GM12878 (cell line): ENCODE data around the gene SPCS2. TPM values are rescaled to one million over a fixed set of nuclear protein-coding genes. Genes with fewer than 3 reads are reported as not detected.
"Not testable (repeated sequence)": the region's sequence is repeated elsewhere in the genome, so short reads cannot be mapped to it uniquely, and the experiment has no call there.

Experiments used
- ATAC-seq: fragments of 200-7000 bp; cut with Tn5 transposase; 3 replicates; pipeline ENCODE4 v1.9.1; 2020; ENCODE audit warnings: mild to moderate bottlenecking, moderate library complexity
- BruUV-seq: library from RNA; stranded (reverse); fragments of 400-500 nt; replicated peaks from 2 replicates; lab custom pipeline; 2021; lab: Mats Ljungman, UMichigan
- CTCF ChIA-PET: fragments of 300-600 bp; sonication (Branson Sonifier 250); formaldehyde crosslinking; extraction: SDS; loops from one replicate; lab custom pipeline; 2021; ENCODE audit warnings: inconsistent platforms; lab: Yijun Ruan, JAX
- POLR2A ChIA-PET: fragments of 350-600 bp; formaldehyde crosslinking; extraction: SDS; loops from one replicate; lab custom pipeline; 2021; ENCODE audit warnings: inconsistent platforms; lab: Charles Lee
- RAD21 ChIA-PET: fragments of 300-600 bp; sonication (Branson Sonifier 250); formaldehyde crosslinking; loops from one replicate; lab custom pipeline; 2023; ENCODE audit warnings: antibody characterized with exemption; ENCODE audit not compliant: unreplicated experiment; lab: Charles Lee
- SMC1A ChIA-PET: fragments of 300-600 bp; sonication (Branson Sonifier 250); formaldehyde crosslinking; loops from one replicate; lab custom pipeline; 2023; ENCODE audit not compliant: unreplicated experiment, uncharacterized antibody; lab: Charles Lee
- DNase-seq: peaks from one replicate; pipeline ENCODE4 v3.0.0-alpha.2; 2011; ENCODE audit warnings: low read depth, low spot score
- FAIRE-seq: peaks from 3 replicates; lab custom pipeline; 2011; peaks lifted over from hg19 to GRCh38; lab: Jason Lieb, UNC
- H2AFZ ChIP-seq: 2 replicates; pipeline ENCODE4 v1.6.0; 2011; ENCODE audit warnings: low read depth, low read length, control low read depth; ENCODE audit not compliant: control insufficient read depth
- H3K27ac ChIP-seq: 2 replicates; pipeline ENCODE4 v1.5.1; 2011; ENCODE audit warnings: control low read depth; ENCODE audit not compliant: control insufficient read depth, insufficient read depth
- H3K27me3 ChIP-seq, 2 experiments: replicated peaks in 1 of 2; 2 replicates each; pipeline versions ENCODE4 v1.6.0 to v1.6.1; 2011; ENCODE audit warnings: low read length in 1 of 2; ENCODE audit not compliant: control insufficient read depth in 2 of 2, insufficient read depth in 2 of 2
- H3K36me3 ChIP-seq, 2 experiments: 2 replicates each; pipeline ENCODE4 v1.5.1; 2011; ENCODE audit warnings: low read length in 1 of 2; ENCODE audit not compliant: control insufficient read depth in 2 of 2, insufficient read depth in 2 of 2
- H3K4me1 ChIP-seq: 2 replicates; pipeline ENCODE4 v1.6.1; 2011; ENCODE audit warnings: mild to moderate bottlenecking, low read length, moderate library complexity, mixed read lengths; ENCODE audit not compliant: control insufficient read depth, insufficient read depth
- H3K4me2 ChIP-seq: 2 replicates; pipeline ENCODE4 v1.6.0; 2011; ENCODE audit warnings: control low read depth; ENCODE audit not compliant: control insufficient read depth, insufficient read depth
- H3K4me3 ChIP-seq: fragments of 200-600 bp; sonication (generic); 2 replicates; pipeline ENCODE4 v1.5.1; 2016
- H3K79me2 ChIP-seq: 2 replicates; pipeline ENCODE4 v1.6.0; 2011; ENCODE audit warnings: low read length; ENCODE audit not compliant: control insufficient read depth, insufficient read depth
- H3K9ac ChIP-seq: 2 replicates; pipeline ENCODE4 v1.8.0; 2011; ENCODE audit warnings: low read length, control low read depth, mixed read lengths; ENCODE audit not compliant: control insufficient read depth, insufficient read depth
- H3K9me3 ChIP-seq: replicated peaks from 3 replicates; pipeline ENCODE4 v1.5.1; 2011; ENCODE audit warnings: mild to moderate bottlenecking, low read length; ENCODE audit not compliant: control insufficient read depth, insufficient read depth
- H4K20me1 ChIP-seq: 2 replicates; pipeline ENCODE4 v1.6.0; 2011; ENCODE audit not compliant: control insufficient read depth, insufficient read depth
- HCFC1 ChIP-seq: fragments of 150-350 bp; IDR thresholded peaks from 2 replicates; pipeline ENCODE4 v1.6.1; 2014; ENCODE audit warnings: low read length
- IKZF2 ChIP-seq, 2 experiments: fragments of 450-650 bp; IDR thresholded peaks; 2 replicates each; pipeline ENCODE4 v1.6.1; 2017; ENCODE audit warnings: mild to moderate bottlenecking in 2 of 2, moderate library complexity in 2 of 2
- MTA2 ChIP-seq: fragments of 450-650 bp; IDR thresholded peaks from 2 replicates; pipeline ENCODE4 v1.6.1; 2016; ENCODE audit warnings: low read depth, mild to moderate bottlenecking, moderate library complexity
- MTA3 ChIP-seq: IDR thresholded peaks from 2 replicates; pipeline ENCODE4 v1.6.1; 2012; ENCODE audit warnings: low read length, inconsistent platforms, borderline replicate concordance
- NR2C1 ChIP-seq: fragments of 450-650 bp; IDR thresholded peaks from 2 replicates; pipeline ENCODE4 v1.6.1; 2017; ENCODE audit warnings: antibody characterized with exemption, mild to moderate bottlenecking, moderate library complexity
- RB1 ChIP-seq: fragments of 450-650 bp; formaldehyde crosslinking; IDR thresholded peaks from 2 replicates; pipeline ENCODE4 v1.6.1; 2017; ENCODE audit warnings: mild to moderate bottlenecking, borderline replicate concordance
- TCF3 ChIP-seq: IDR thresholded peaks from 2 replicates; pipeline ENCODE4 v1.6.1; 2012; ENCODE audit warnings: low read depth, mild to moderate bottlenecking, low read length, borderline replicate concordance; ENCODE audit not compliant: insufficient read depth
- WGBS: methylation state at CpG from one replicate; pipeline ENCODE4 v1.1.6; 2016; ENCODE audit warnings: low lambda C conversion rate; ENCODE audit not compliant: insufficient replicate concordance, insufficient coverage; ENCODE audit errors: missing lambda C conversion rate; 5-methylcytosine and 5-hydroxymethylcytosine counted together
- in situ Hi-C: fragments of 300-500 bp; cut with MboI; formaldehyde crosslinking; loops from 9 replicates; pipeline ENCODE4 v1.14.3; 2018; ENCODE audit warnings: mixed read lengths
- intact Hi-C: fragments of 100-400 bp; cut with micrococcal nuclease; formaldehyde crosslinking; loops from one replicate; pipeline ENCODE4 v1.14.2; 2022; ENCODE audit not compliant: unreplicated experiment
- polyA plus RNA-seq, 11 experiments: library from polyadenylated mRNA; depleted of rRNA in 4 of 11; unstranded in 6 of 11; stranded (reverse) in 5 of 11; fragments of >200 nt; fragmentation: Nextera tagmentation in 4 of 11; fragmentation: Illumina TruSeq in 1 of 11; extraction: Ambion mirVana in 4 of 11; extraction: Trizol in 1 of 11; gene quantifications; 1 replicate in 1 of 11; 2 replicates in 10 of 11; pipeline versions ENCODE4 v1.2.1 to v1.2.3, GENCODE V29; 2011 to 2016; ENCODE audit warnings: inconsistent platforms in 2 of 11, missing spikeins in 2 of 11, low read depth in 1 of 11
- total RNA-seq, 4 experiments: library from RNA; depleted of rRNA in 3 of 4; stranded (reverse); fragments of >200 nt in 3 of 4; fragmentation: Illumina TruSeq in 1 of 4; extraction: Trizol in 1 of 4; gene quantifications; 2 replicates each; pipeline versions ENCODE4 v1.2.1 to v1.2.3, GENCODE V29; 2013 to 2021
- TF ChIP-seq, protein P1 (sequence below): fragments of 450-650 bp; conservative IDR thresholded peaks from 2 replicates; pipeline ENCODE4 v1.6.1; 2017; ENCODE audit warnings: mild to moderate bottlenecking, moderate library complexity

The SPCS2 gene
- total and polyA plus RNA-seq, 10 of the 15 experiments (the other 5 are each of a cell fraction or from before 2014, with no cell fraction given) = 40.7 to 661 (median 192) TPM

DNA sequence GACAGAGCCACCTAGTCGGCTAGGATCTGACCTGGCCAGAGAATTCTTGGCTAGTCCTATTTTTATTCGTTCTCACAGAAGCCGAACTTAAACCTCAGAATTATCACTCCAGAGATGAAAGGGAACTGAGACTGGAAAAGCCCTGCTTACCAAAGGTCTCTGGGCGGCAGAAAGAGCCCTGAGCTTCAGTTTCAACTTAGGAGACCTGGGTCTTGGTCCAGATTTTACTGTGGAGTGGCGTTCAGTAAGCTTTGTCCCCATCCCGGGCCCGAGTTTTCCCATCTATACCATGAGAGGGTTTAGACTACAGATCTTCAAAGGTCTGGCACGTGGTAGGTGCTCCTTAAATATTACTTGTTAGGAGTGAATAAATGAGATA lies 40.2 kb downstream of the SPCS2 start:
- WGBS = 1% methylated on average over 8 of the region's 8 CpGs
- Histone ChIP-seq H3K4me1 (peaks cover 13% of the 10 kb centered on the region), H3K27me3 (no peaks in the 10 kb centered on the region), H3K9ac (peak overlapping the region; percentile 64), H3K27ac (peak overlapping the region; percentile 40), H3K4me3 (peak overlapping the region; percentile 100), H3K36me3 (peaks cover 0 to 4% of the 10 kb centered on the region in 2 experiments; a peak in 2 of 4 replicates), H4K20me1 (no peaks in the 10 kb centered on the region), H3K9me3 (no peaks in the 10 kb centered on the region), H3K79me2 (peaks cover 36% of the 10 kb centered on the region), H3K4me2 (peak overlapping the region; percentile 72), H2AFZ (peak overlapping the region; percentile 12)
- BruUV-seq = TSS peak; percentile 49
- ATAC-seq (peak; percentile 10), FAIRE-seq (no peak), DNase-seq (no peak)
- in situ Hi-C loops = no loop called here
- ChIA-PET SMC1A (interaction anchor here (0.7 to 2.3 kb wide), 13 partner anchors 8 to 216 kb away, joined by 3 to 6 read pairs (median 4); no protein-coding TSS in a partner anchor), RAD21 (interaction anchor here (0.9 to 1.8 kb wide), 8 partner anchors 13 to 216 kb away, joined by 3 to 10 read pairs (median 3); partner anchors contain the start of genes SPCS2 and XRRA1), POLR2A (interaction anchor here (0.7 to 1.6 kb wide), 7 partner anchors 8 to 818 kb away, joined by 3 to 5 read pairs (median 3); no protein-coding TSS in a partner anchor), CTCF (interaction anchor here (0.6 to 1.5 kb wide), 7 partner anchors 10 to 253 kb away, joined by 3 to 7 read pairs (median 4); no protein-coding TSS in a partner anchor)
- intact Hi-C loops = loop anchor here (2.0 kb wide), 1 partner anchor 40 kb away; the partner anchor contains the start of genes SPCS2 and XRRA1
- TF ChIP-seq MTA3 (0 out of 2 replicates have a peak, but pooled peaks have one; percentile 63), RB1 (0 out of 2 replicates have a peak, but pooled peaks have one; percentile 15), IKZF2 (IDR thresholded peaks at IDR 0.05) (0 out of 4 replicates have a peak, but pooled peaks of 1 of the 2 experiments have one; percentile 8), HCFC1 (no peak), NR2C1 (no peak), TCF3 (no peak), MTA2 (0 out of 2 replicates have a peak, but pooled peaks have one; percentile 4)
- TF ChIP-seq, protein P1, sequence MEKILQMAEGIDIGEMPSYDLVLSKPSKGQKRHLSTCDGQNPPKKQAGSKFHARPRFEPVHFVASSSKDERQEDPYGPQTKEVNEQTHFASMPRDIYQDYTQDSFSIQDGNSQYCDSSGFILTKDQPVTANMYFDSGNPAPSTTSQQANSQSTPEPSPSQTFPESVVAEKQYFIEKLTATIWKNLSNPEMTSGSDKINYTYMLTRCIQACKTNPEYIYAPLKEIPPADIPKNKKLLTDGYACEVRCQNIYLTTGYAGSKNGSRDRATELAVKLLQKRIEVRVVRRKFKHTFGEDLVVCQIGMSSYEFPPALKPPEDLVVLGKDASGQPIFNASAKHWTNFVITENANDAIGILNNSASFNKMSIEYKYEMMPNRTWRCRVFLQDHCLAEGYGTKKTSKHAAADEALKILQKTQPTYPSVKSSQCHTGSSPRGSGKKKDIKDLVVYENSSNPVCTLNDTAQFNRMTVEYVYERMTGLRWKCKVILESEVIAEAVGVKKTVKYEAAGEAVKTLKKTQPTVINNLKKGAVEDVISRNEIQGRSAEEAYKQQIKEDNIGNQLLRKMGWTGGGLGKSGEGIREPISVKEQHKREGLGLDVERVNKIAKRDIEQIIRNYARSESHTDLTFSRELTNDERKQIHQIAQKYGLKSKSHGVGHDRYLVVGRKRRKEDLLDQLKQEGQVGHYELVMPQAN = 0 out of 2 replicates have a peak, but pooled peaks have one; percentile 1

DNA sequence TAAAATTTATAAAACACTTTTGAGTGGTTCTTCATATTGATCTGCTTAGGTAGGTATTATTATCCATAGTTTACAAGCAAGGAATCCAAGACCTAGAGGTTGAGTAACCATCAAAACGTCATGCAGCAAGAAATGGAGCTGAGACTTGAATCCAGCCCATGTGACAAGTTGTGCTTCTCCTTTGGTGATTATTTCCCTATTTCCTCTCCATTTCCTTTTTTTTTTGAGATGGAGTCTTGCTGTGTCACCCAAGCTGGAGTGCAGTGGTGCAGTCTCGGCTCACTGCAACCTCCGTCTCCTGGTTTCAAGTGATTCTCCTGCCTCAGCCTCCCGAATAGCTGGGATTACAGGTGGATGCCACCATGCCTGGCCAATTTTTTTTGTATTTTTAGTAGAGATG lies 41.1 kb downstream of the SPCS2 start:
- RAD21 ChIA-PET = interaction anchor here (0.9 to 1.8 kb wide), 2 partner anchors 38 to 152 kb away, joined by 3 to 5 read pairs; no protein-coding TSS in a partner anchor
- peaks cover 13% of the 10 kb centered on the region for H3K4me1 ChIP-seq
- H3K4me2 ChIP-seq = peak overlapping the region; percentile 72; the same call in 1 of the 2 replicates
- H3K27me3 ChIP-seq, in situ Hi-C loops, ATAC-seq, intact Hi-C loops, H3K9me3 ChIP-seq, H4K20me1 ChIP-seq, FAIRE-seq, H3K27ac ChIP-seq, H2AFZ ChIP-seq, DNase-seq, BruUV-seq: not testable (repeated sequence)
- peak overlapping the region; percentile 100; the same call in 1 of the 2 replicates for H3K4me3 ChIP-seq
- 98% methylated on average over 4 of the region's 4 CpGs for WGBS
- CTCF ChIA-PET = interaction anchor here (0.7 kb wide), 1 partner anchor 54 kb away, joined by 3 read pairs; no protein-coding TSS in a partner anchor
- POLR2A ChIA-PET = interaction anchor here (1.6 kb wide), 1 partner anchor 12 kb away, joined by 3 read pairs; no protein-coding TSS in a partner anchor
- peaks cover 0 to 11% of the 10 kb centered on the region in 2 experiments; a peak in 3 of 4 replicates for H3K36me3 ChIP-seq
- SMC1A ChIA-PET = interaction anchor here (1.1 to 2.3 kb wide), 4 partner anchors 9 to 39 kb away, joined by 3 to 6 read pairs (median 4); no protein-coding TSS in a partner anchor
- H3K79me2 ChIP-seq = peaks cover 37% of the 10 kb centered on the region
- H3K9ac ChIP-seq = peak overlapping the region; percentile 64; the same call in 1 of the 2 replicates
